ENCODE results near the gene ZNF275. TPM values are rescaled to one million over a fixed set of nuclear protein-coding genes. Genes with fewer than 3 reads are reported as not detected.
"Not testable (repeated sequence)": the region's sequence is repeated elsewhere in the genome, so short reads cannot be mapped to it uniquely, and the experiment has no call there.

ZNF275 gene
- total RNA-seq, 4 donors from 2014 or later = 8.2 to 16.4 (median 12.1) TPM

GRCh38 chrX:153387987-153388721 is 54.2 kb downstream of the ZNF275 start:
- WGBS, 2 donors = 93% methylated on average over 6 of the region's 10 CpGs; no CpG with 5 or more reads in 1 of the 2 donors
- no peak for TF ChIP-seq POLR2A (IDR thresholded peaks at IDR 0.05)
- no peak for TF ChIP-seq CTCF (IDR thresholded peaks at IDR 0.05)
- Histone ChIP-seq H3K27me3 (no peaks in the 10 kb centered on the region), H3K4me3 (replicated peaks in 1 of 3) (no peak overlapping the region), H3K9me3 (no peaks in the 10 kb centered on the region), H3K27ac (no peak overlapping the region), H3K36me3 (no peaks in the 10 kb centered on the region), H3K4me1 (no peaks in the 10 kb centered on the region)
- intact Hi-C loops (cut with DNase I) = no loop called here
- DNase-seq = no peak

GRCh38 chrX:153388722-153389459 is 54.9 kb downstream of the ZNF275 start:
- TF ChIP-seq POLR2A (IDR thresholded peaks at IDR 0.05) = no peak
- H3K27ac ChIP-seq = no peak overlapping the region
- intact Hi-C loops (cut with DNase I) = no loop called here
- H3K36me3 ChIP-seq = no peaks in the 10 kb centered on the region
- DNase-seq = no peak
- H3K9me3 ChIP-seq = no peaks in the 10 kb centered on the region
- 77 to 93% methylated on average over 3 to 13 of the region's 14 CpGs for WGBS, 2 donors
- H3K4me3 ChIP-seq (replicated peaks in 1 of 3) = no peak overlapping the region
- no peaks in the 10 kb centered on the region for H3K27me3 ChIP-seq
- no peaks in the 10 kb centered on the region for H3K4me1 ChIP-seq

GRCh38 chrX:153389460-153389768 is 55.5 kb downstream of the ZNF275 start:
- 85 to 100% methylated on average over 3 to 6 of the region's 6 CpGs for WGBS, 2 donors
- H3K4me3 ChIP-seq (replicated peaks in 1 of 3); H3K36me3 ChIP-seq; H3K4me1 ChIP-seq; intact Hi-C loops (cut with DNase I); H3K9me3 ChIP-seq; H3K27ac ChIP-seq; H3K27me3 ChIP-seq; DNase-seq: not testable (repeated sequence)

- no peaks in the 10 kb centered on the region for H3K4me1 ChIP-seq
- TF ChIP-seq POLR2A (IDR thresholded peaks at IDR 0.05) (no peak), CTCF (IDR thresholded peaks at IDR 0.05) (no peak)
- no peaks in the 10 kb centered on the region for H3K27me3 ChIP-seq
- no peak overlapping the region for H3K4me3 ChIP-seq (replicated peaks in 1 of 3)
- no peaks in the 10 kb centered on the region for H3K9me3 ChIP-seq
- intact Hi-C loops (cut with DNase I) = no loop called here
- DNase-seq = no peak
- 100% methylated on average over 1 of the region's 16 CpGs; no CpG with 5 or more reads in 1 of the 2 donors for WGBS, 2 donors
- no peaks in the 10 kb centered on the region for H3K36me3 ChIP-seq
- no peak overlapping the region for H3K27ac ChIP-seq
Observed at GRCh38 chrX:153392642-153393321, 58.8 kb downstream of the ZNF275 start.

- intact Hi-C loops (cut with DNase I) = no loop called here
- Histone ChIP-seq H3K4me3 (replicated peaks in 1 of 3) (no peak overlapping the region), H3K36me3 (no peaks in the 10 kb centered on the region), H3K27ac (no peak overlapping the region), H3K9me3 (no peaks in the 10 kb centered on the region), H3K4me1 (no peaks in the 10 kb centered on the region), H3K27me3 (no peaks in the 10 kb centered on the region)
- no peak for TF ChIP-seq CTCF (IDR thresholded peaks at IDR 0.05)
- no peak for TF ChIP-seq POLR2A (IDR thresholded peaks at IDR 0.05)
- 52 to 53% methylated on average over 13 of the region's 13 CpGs for WGBS, 2 donors
- no peak for DNase-seq
Observed at GRCh38 chrX:153394612-153395011, 60.7 kb downstream of the ZNF275 start.
